Measurements from ENCODE around the gene SPARC. TPM values are rescaled to one million over a fixed set of nuclear protein-coding genes. Genes with fewer than 3 reads are reported as not detected.

Gene SPARC
- total RNA-seq, 4 donors from 2014 or later: 341 to 2,293 (median 751) TPM

DNA sequence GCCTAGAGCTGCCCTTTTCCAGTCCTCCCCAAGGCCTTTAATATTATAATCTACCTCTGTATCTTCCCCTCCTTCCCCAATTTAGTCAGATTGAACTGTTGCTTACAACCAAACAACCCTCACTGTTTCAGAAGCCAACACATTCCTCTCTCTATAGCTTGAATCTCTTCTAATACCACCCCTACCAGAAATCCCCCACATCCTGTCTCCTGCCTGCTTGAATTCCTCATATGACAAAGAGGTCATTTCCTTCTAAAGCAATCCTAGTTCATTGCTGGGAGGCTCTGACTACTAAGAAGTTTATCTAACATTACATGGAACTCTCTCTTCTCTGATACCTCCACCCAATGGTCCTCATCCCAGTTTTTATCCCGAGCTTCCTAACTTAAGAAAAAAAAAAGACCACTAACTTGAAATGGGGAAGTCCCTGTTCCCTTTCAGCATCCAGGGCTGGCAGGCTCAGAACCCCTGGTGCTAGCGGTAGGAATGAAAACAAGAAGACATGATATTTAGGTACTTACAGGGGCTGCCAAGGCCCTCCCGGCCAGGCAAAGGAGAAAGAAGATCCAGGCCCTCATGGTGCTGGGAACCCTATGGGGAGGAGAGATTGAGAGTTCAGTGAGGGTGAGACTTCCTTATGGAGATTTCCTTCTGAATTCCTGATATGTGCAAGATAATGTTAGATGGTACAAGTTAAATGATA lies 11.0 kb downstream of the SPARC start:
- TF ChIP-seq, protein P1, sequence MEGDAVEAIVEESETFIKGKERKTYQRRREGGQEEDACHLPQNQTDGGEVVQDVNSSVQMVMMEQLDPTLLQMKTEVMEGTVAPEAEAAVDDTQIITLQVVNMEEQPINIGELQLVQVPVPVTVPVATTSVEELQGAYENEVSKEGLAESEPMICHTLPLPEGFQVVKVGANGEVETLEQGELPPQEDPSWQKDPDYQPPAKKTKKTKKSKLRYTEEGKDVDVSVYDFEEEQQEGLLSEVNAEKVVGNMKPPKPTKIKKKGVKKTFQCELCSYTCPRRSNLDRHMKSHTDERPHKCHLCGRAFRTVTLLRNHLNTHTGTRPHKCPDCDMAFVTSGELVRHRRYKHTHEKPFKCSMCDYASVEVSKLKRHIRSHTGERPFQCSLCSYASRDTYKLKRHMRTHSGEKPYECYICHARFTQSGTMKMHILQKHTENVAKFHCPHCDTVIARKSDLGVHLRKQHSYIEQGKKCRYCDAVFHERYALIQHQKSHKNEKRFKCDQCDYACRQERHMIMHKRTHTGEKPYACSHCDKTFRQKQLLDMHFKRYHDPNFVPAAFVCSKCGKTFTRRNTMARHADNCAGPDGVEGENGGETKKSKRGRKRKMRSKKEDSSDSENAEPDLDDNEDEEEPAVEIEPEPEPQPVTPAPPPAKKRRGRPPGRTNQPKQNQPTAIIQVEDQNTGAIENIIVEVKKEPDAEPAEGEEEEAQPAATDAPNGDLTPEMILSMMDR (IDR thresholded peaks at IDR 0.05): no peak
- no peak for TF ChIP-seq POLR2A (IDR thresholded peaks at IDR 0.05)
- intact Hi-C loops (cut with DNase I; ENCODE audit: low total_unique reads): no loop called here
- H3K4me1 ChIP-seq: peaks cover 20 to 48% of the 10 kb centered on the region in 2 donors
- H3K9me3 ChIP-seq: no peaks in the 10 kb centered on the region
- no peaks in the 10 kb centered on the region for H3K27me3 ChIP-seq
- H3K36me3 ChIP-seq: no peaks in the 10 kb centered on the region
- no peak overlapping the region for H3K4me3 ChIP-seq
- peak overlapping the region; percentile 88 to 100 for H3K27ac ChIP-seq
- no peak for DNase-seq

DNA sequence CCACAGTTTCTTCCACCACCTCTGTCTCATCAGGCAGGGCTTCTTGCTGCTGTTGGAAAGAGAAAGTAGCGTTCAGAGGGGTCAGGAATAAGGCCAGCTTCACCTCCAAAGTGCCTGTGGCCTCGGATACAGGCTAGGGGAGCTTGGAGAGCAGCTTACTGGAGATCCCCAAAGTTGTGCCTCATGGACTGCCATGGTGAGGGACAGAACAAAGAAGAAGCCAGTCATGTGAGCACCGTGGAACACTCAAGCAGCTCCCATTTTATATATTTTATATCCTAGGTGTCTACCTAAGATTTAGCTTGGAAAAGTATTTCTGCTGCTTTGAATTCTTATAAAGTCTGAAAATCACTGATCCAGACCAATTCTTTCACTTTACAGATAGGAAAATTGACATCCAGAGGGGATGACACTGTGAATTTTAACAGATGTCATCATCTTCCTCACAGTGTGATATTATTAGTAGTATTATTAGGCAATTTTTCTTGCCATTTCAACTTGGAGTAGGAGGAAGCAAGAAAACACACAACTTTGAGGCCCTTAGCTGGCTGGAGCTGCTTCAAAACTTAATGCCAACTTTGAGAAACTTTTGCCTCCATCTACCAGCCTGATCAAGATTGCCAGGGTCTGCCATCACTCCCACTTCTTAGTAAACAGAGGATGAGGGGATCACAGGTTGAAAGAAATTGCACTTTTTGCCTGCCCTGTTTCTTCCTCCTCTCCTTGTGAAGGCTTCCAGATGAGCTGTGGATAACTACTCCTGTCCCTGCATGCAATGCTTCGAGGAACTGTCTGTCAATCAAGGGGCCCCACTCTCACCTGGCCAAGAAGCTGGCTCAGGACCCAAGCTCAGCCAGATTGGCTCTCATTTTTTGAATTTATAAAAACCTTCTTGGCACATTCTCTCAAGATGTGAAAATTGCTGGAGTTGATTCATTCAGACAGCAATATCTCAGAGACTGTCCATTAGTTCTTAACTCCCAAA lies 11.8 kb downstream of the SPARC start:
- no peaks in the 10 kb centered on the region for H3K9me3 ChIP-seq
- DNase-seq: no peak
- H3K4me3 ChIP-seq: no peak overlapping the region
- H3K27ac ChIP-seq: peak overlapping the region; percentile 88 to 100
- intact Hi-C loops (cut with DNase I; ENCODE audit: low total_unique reads): no loop called here
- peaks cover 20 to 51% of the 10 kb centered on the region in 2 donors for H3K4me1 ChIP-seq
- H3K36me3 ChIP-seq: no peaks in the 10 kb centered on the region
- no peaks in the 10 kb centered on the region for H3K27me3 ChIP-seq
- TF ChIP-seq, protein P1 (IDR thresholded peaks at IDR 0.05): no peak
- no peak for TF ChIP-seq POLR2A (IDR thresholded peaks at IDR 0.05)

DNA sequence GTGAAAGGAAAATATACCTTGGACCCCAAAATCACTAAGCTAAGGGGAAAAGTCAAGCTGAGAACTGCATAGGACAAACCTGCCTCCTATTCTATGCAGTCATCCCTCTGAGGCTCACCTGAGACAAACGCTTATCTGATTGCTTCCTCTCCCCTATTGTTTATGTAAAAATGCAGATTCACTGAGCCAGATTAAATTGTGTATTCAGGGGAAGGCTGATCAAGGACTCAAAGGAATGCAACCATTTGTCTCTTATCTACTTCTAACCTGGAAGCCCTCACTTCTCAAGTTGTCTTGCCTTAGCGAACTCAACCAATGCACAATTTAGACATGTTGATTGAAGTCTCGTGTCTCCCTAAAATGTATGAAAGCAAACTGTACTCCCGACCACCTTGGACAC lies 13.3 kb downstream of the SPARC start:
- H3K27ac ChIP-seq: peak overlapping the region; percentile 88 to 100
- intact Hi-C loops (cut with DNase I; ENCODE audit: low total_unique reads): no loop called here
- DNase-seq: no peak
- no peak for TF ChIP-seq POLR2A (IDR thresholded peaks at IDR 0.05)
- TF ChIP-seq, protein P1 (IDR thresholded peaks at IDR 0.05): no peak
- no peaks in the 10 kb centered on the region for H3K27me3 ChIP-seq
- H3K36me3 ChIP-seq: no peaks in the 10 kb centered on the region
- H3K9me3 ChIP-seq: no peaks in the 10 kb centered on the region
- peaks cover 23 to 50% of the 10 kb centered on the region in 2 donors for H3K4me1 ChIP-seq
- no peak overlapping the region for H3K4me3 ChIP-seq

DNA sequence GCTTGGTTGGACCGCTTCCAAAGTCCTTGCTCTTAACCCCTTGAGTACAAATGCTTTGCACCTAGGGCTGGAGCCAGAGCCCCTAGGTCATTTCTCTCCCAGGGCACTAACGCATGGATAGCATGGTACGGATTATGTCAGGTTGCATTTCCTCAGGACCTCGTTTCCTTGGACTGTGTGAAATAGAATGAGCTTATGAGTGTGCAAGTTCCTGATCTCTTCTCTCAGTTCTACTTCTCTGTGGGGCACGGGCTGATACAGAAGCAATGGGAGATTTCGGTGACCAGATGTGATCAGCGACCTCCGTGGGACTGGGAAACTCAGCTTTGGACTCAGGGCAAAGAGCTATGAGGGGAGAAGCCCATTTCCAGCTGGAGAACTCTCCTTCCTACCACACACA lies 14.2 kb downstream of the SPARC start:
- Histone ChIP-seq H3K27me3 (no peaks in the 10 kb centered on the region), H3K36me3 (no peaks in the 10 kb centered on the region), H3K27ac (peak overlapping the region; percentile 88 to 100), H3K9me3 (no peaks in the 10 kb centered on the region), H3K4me1 (peaks cover 23 to 55% of the 10 kb centered on the region in 2 donors), H3K4me3 (no peak overlapping the region)
- DNase-seq: no peak
- intact Hi-C loops (cut with DNase I; ENCODE audit: low total_unique reads): no loop called here
- TF ChIP-seq POLR2A (IDR thresholded peaks at IDR 0.05): no peak
- TF ChIP-seq, protein P1 (IDR thresholded peaks at IDR 0.05): no peak

DNA sequence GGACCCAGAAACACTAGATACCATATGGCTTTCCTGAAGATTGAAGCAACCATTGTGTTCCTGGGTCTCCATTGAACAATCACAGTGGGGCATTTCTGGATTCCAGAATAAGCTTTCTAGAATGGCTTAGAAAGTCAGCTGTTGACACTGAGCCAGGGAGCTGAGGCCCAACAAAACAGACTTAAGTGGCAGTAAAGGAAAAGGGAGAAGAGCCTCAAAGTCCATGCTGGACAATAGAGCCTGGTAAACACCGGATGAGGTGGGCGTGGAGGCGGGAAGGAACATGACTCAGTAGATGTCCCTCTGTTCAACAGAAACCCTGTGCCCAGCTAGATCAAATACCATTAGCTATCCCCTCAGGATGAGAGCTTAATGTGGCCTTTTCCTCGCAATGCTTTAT lies 14.8 kb downstream of the SPARC start:
- DNase-seq: peak in 1 of 2 donors; percentile 76
- H3K4me3 ChIP-seq: no peak overlapping the region
- peaks cover 23 to 58% of the 10 kb centered on the region in 2 donors for H3K4me1 ChIP-seq
- intact Hi-C loops (cut with DNase I; ENCODE audit: low total_unique reads): no loop called here
- no peaks in the 10 kb centered on the region for H3K27me3 ChIP-seq
- no peaks in the 10 kb centered on the region for H3K9me3 ChIP-seq
- no peaks in the 10 kb centered on the region for H3K36me3 ChIP-seq
- TF ChIP-seq, protein P1 (IDR thresholded peaks at IDR 0.05): no peak
- TF ChIP-seq POLR2A (IDR thresholded peaks at IDR 0.05): peak in 1 of 2 donors; percentile 28
- H3K27ac ChIP-seq: peak overlapping the region; percentile 88 to 100

Measured in uterus (tissue), 4 donors.